ENCODE measurements around the gene PGBD1. TPM values are rescaled to one million over a fixed set of nuclear protein-coding genes. Genes with fewer than 3 reads are reported as not detected.
A peak's percentile ranks its signal among the peaks of the same experiment; 100 is the strongest.

Gene PGBD1
- 6.2 TPM for polyA plus RNA-seq (2012; ENCODE audit: insufficient read depth, insufficient read length, low read depth)

DNA sequence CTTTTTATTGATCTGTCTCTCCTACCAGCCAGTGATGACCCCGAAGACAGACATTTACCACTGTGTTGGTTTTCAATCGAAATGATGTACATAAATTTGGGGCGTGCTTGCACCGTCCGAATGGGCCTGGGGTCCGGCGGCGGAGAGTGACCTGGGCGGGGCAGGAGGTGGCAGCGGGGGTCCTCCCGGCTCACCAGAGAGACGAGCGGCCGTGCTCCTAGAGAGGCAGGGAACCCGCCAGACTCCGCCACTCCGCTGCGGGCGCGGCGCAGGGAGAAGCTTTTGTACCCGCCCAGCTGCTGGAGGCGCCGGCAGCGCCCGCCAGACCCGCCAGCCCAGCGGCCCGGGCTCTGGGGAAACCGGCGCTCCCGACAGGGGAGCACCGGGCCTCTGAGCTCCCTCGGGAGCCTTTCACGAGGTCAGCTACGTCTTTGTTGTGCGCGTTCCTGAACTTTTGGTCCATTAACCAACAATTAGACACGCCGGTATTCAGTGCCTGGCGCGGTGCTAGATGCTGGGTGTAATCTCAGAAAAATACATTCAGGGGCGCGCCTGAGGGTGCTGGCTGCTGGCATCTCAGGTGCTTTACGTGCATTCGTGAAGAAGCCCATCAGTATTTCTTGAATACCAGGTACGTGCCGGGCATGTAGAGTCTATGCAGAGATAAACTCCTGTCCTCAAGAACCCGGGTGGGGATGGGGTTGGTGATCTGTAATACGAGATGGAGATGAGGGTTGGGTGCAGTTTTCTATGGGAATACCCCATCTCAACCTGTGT, at the start of gene PGBD1:
Gene PGBD1, plus strand, starts transcription at position 285 of the 777 bp plus-strand sequence. CDS start 2,242 bp downstream, outside the sequence.
- Histone ChIP-seq H3K9me3 (no peaks in the 10 kb centered on the region), H3K4me1 (no peaks in the 10 kb centered on the region), H3K27me3 (no peaks in the 10 kb centered on the region), H3K4me3 (ENCODE audit: low read depth, low read length) (peak within 1 kb of the TSS; percentile 95), H3K36me3 (peaks cover 26% of the 10 kb centered on the region)
- DNase-seq, result peak; percentile 90
- no peak for TF ChIP-seq CTCF (IDR thresholded peaks at IDR 0.05; ENCODE audit: low read depth, low read length)

- H3K4me1 ChIP-seq, result no peaks in the 10 kb centered on the region
- H3K4me3 ChIP-seq (ENCODE audit: low read depth, low read length), result no peak overlapping the region
- H3K36me3 ChIP-seq, result peaks cover 43% of the 10 kb centered on the region
- no peak for DNase-seq
- H3K9me3 ChIP-seq, result no peaks in the 10 kb centered on the region
- no peaks in the 10 kb centered on the region for H3K27me3 ChIP-seq
- no peak for TF ChIP-seq CTCF (IDR thresholded peaks at IDR 0.05; ENCODE audit: low read depth, low read length)
Measured at GRCh38 chr6:28232785-28233184, 48.6 kb upstream of the PGBD1 start.

GRCh38 chr6:28235912-28236452, 45.4 kb upstream of the PGBD1 start:
- Histone ChIP-seq H3K27me3 (no peaks in the 10 kb centered on the region), H3K4me1 (no peaks in the 10 kb centered on the region), H3K36me3 (peaks cover 25% of the 10 kb centered on the region), H3K9me3 (no peaks in the 10 kb centered on the region), H3K4me3 (ENCODE audit: low read depth, low read length) (no peak overlapping the region)
- no peak for TF ChIP-seq CTCF (IDR thresholded peaks at IDR 0.05; ENCODE audit: low read depth, low read length)
- DNase-seq, result no peak

DNA sequence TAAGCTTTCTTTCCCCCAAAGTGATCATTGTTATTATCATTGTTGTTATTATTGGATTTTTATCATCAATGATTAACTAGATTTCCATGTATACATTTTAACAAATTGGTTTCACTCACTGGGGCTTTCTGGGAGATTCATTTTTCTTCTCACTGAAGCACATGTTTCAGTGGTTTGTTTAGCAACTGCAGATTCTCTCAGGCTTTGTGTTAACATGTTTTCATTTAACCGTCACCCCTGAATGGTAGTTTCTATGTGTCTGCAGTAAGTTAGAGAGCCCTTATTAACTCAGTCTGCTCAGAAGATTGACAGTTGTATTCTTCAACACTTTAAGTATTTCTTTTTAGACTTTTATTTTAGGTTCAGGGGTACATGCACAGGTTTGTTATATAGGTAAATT, 41.7 kb upstream of the PGBD1 start:
- no peaks in the 10 kb centered on the region for H3K9me3 ChIP-seq
- DNase-seq, result no peak
- no peak for TF ChIP-seq CTCF (IDR thresholded peaks at IDR 0.05; ENCODE audit: low read depth, low read length)
- H3K36me3 ChIP-seq, result peaks cover 4% of the 10 kb centered on the region
- H3K4me1 ChIP-seq, result no peaks in the 10 kb centered on the region
- no peak overlapping the region for H3K4me3 ChIP-seq (ENCODE audit: low read depth, low read length)
- H3K27me3 ChIP-seq, result no peaks in the 10 kb centered on the region

- Histone ChIP-seq H3K9me3 (no peaks in the 10 kb centered on the region), H3K4me1 (no peaks in the 10 kb centered on the region), H3K4me3 (ENCODE audit: low read depth, low read length) (no peak overlapping the region), H3K36me3 (peaks cover 11% of the 10 kb centered on the region), H3K27me3 (no peaks in the 10 kb centered on the region)
- DNase-seq, result no peak
- no peak for TF ChIP-seq CTCF (IDR thresholded peaks at IDR 0.05; ENCODE audit: low read depth, low read length)
Measured at GRCh38 chr6:28240471-28240870, 40.9 kb upstream of the PGBD1 start.

- no peak for DNase-seq
- Histone ChIP-seq H3K36me3 (peaks cover 21% of the 10 kb centered on the region), H3K4me1 (no peaks in the 10 kb centered on the region), H3K9me3 (no peaks in the 10 kb centered on the region), H3K27me3 (no peaks in the 10 kb centered on the region), H3K4me3 (ENCODE audit: low read depth, low read length) (no peak overlapping the region)
- TF ChIP-seq CTCF (IDR thresholded peaks at IDR 0.05; ENCODE audit: low read depth, low read length), result no peak
Measured at GRCh38 chr6:28243946-28244345, 37.4 kb upstream of the PGBD1 start.
